HG02763 (cell line): ENCODE data around the gene ARHGAP32.

Experiments used
- ATAC-seq: cut with Tn5 transposase; IDR thresholded peaks from one replicate; pipeline ENCODE4 v1.9.1; 2021; ENCODE audit warnings: mild to moderate bottlenecking, moderate library complexity; ENCODE audit not compliant: unreplicated experiment

Gene ARHGAP32

GRCh38 chr11:128917144-128917724 lies 274.9 kb downstream of the ARHGAP32 start:
- ATAC-seq, result no peak

GRCh38 chr11:128916681-128917080 lies 275.4 kb downstream of the ARHGAP32 start:
- no peak for ATAC-seq

- no peak for ATAC-seq
Measured at GRCh38 chr11:128916037-128916572, 276.0 kb downstream of the ARHGAP32 start.

- ATAC-seq, result no peak
Measured at GRCh38 chr11:128915149-128915521, 277.0 kb downstream of the ARHGAP32 start.
